ENCODE results near the gene TMEM117. TPM values are rescaled to one million over a fixed set of nuclear protein-coding genes. Genes with fewer than 3 reads are reported as not detected.

Gene TMEM117
- total RNA-seq, 1 experiment from 2014 or later: 12.0 TPM

GRCh38 chr12:44286336-44286735 is 450.5 kb downstream of the TMEM117 start:
- in situ Hi-C loops (cut with HindIII; ENCODE audit: low pct_unique_long_range_greater_than_20kb, low sequenced_read_pairs): no loop called here
- DNase-seq (ENCODE audit: low read depth): no peak

- in situ Hi-C loops (cut with HindIII; ENCODE audit: low pct_unique_long_range_greater_than_20kb, low sequenced_read_pairs): no loop called here
- no peak for DNase-seq (ENCODE audit: low read depth)
These were observed 451.1 kb downstream of the TMEM117 start for GRCh38 chr12:44286821-44287505.

DNA sequence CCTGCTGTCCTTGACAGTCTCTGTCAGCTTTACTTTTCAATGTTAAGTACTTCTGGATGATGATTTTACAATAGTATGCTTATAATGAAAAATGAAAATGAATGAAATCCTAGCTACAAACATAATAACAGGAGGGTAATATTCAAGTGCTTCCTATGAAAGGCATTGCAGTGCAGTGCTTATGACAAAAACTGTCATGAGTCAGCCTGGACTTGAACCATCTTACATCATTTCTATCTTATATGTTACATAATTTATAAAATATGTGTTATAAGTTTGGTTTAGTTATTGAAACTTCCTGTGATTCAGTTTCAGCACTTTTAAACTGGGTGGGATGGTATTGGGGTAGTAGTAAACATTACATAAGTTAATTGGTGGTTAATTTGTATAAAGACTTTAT is 451.7 kb downstream of the TMEM117 start:
- in situ Hi-C loops (cut with HindIII; ENCODE audit: low pct_unique_long_range_greater_than_20kb, low sequenced_read_pairs): no loop called here
- no peak for DNase-seq (ENCODE audit: low read depth)

GRCh38 chr12:44294649-44295048 is 458.8 kb downstream of the TMEM117 start:
- in situ Hi-C loops (cut with HindIII; ENCODE audit: low pct_unique_long_range_greater_than_20kb, low sequenced_read_pairs): no loop called here
- no peak for DNase-seq (ENCODE audit: low read depth)

DNA sequence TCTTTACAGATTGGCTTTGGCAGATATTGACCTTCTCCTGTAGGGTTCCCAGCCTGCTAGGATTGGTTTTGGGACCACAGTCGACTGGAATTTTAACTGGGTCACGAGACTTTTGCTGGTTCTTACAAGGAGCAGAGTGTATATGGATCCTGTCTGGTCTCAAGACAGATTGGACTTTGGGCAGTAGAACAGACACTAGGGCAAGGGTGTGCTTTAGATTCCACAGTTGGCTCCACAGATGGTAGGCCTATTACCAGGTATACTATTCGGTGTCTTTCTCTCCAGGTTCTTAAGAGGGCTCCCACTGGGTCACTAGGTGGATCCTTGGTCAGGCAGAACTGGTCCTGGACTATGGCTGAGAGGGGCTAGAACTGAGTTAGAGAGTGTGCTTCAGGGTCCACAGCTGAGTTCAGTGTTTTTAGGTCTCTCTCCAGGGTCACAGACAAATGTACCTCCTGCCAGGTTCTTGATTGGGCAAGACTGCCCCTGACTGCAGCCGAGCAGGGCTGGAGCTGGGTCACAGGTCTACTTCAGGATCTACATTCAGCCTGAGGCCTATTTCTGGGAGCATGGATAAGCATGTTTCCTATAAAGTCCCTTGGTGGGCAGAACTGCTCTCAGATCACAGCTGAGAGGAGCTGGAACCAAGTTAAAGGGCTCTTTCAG is 460.2 kb downstream of the TMEM117 start:
- no peak for DNase-seq (ENCODE audit: low read depth)
- in situ Hi-C loops (cut with HindIII; ENCODE audit: low pct_unique_long_range_greater_than_20kb, low sequenced_read_pairs): no loop called here

DNA sequence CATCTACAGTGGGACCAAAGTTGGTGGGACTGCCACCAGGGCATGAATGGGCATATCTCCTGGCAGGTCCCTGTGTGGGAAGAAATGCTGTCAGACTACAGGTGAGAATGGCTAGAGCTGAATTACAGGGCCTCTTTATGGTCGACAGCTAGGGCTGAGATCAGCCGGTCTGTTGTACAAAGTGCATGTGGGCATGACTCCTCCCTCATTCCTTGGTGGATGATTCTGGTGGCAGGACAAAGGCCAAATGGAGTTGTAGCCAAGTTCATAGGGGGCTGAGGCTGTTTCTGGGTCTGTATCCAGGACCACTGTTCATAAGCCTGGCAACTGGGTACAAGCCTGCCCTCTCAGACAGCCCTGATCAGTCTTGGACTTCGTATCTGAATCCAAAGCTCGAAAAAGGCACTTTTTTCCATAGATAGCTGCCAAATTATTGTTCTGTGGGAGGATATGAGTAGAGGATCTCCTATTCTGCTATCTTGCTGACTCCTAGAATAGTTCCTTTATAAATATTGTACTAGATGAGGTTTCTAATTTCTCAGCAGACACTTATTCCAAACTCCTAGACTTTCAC is 460.8 kb downstream of the TMEM117 start:
- in situ Hi-C loops (cut with HindIII; ENCODE audit: low pct_unique_long_range_greater_than_20kb, low sequenced_read_pairs): no loop called here
- no peak for DNase-seq (ENCODE audit: low read depth)

DNA sequence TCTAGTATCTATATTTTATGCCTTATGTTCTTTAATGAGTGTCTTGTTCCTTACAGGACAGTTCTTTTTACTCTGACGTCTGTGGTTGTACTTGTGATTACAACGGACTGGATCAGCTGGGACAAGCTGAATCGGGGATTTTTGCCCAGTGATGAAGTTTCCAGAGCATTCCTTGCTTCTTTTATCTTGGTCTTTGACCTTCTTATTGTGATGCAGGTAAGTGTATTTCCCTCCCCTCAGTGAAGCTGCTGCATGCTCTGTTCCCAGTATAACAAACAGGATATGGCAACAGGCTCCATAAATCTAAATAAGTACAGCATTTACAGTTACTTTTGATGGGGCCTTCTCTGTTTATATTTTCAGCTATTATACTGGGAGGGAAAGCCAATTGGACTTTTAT is 463.6 kb downstream of the TMEM117 start:
- in situ Hi-C loops (cut with HindIII; ENCODE audit: low pct_unique_long_range_greater_than_20kb, low sequenced_read_pairs): no loop called here
- no peak for DNase-seq (ENCODE audit: low read depth)

DNA sequence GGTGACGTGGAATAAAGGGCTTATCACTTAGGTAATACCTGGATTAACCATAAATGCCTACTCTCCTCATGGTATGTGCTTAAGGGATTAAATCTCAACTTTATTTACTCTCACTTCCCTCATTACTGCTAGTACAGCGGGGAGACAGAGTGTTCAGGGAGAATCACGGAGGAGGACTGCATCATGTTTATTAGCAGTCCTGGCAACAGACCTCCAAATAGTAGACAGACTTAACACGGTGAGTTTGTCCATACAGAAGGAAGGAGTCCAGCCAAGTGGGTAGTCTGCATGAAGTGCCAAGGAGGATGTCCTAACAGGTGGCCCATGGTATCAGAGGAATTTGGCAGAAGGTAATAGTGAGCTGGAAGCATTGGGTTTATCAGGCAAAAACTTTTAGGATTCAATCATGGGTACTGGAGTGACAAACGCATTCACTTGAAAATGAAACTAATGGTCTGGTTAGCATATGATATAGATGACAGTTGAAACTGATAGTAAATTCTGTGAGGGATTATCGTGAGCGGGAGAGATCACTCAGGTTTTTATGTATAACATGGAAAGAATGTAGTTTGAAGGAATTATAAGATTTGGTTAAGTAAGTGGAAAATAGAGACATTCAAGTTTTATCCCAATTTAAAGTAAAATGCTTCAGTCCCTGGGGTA is 471.8 kb downstream of the TMEM117 start:
- DNase-seq (ENCODE audit: low read depth): no peak
- in situ Hi-C loops (cut with HindIII; ENCODE audit: low pct_unique_long_range_greater_than_20kb, low sequenced_read_pairs): no loop called here

GRCh38 chr12:44313188-44313587 is 477.3 kb downstream of the TMEM117 start:
- in situ Hi-C loops (cut with HindIII; ENCODE audit: low pct_unique_long_range_greater_than_20kb, low sequenced_read_pairs): no loop called here
- DNase-seq (ENCODE audit: low read depth): no peak

- DNase-seq (ENCODE audit: low read depth): no peak
- in situ Hi-C loops (cut with HindIII; ENCODE audit: low pct_unique_long_range_greater_than_20kb, low sequenced_read_pairs): no loop called here
These were observed 478.2 kb downstream of the TMEM117 start for GRCh38 chr12:44314007-44314500.

- DNase-seq (ENCODE audit: low read depth): peak; percentile 21
- in situ Hi-C loops (cut with HindIII; ENCODE audit: low pct_unique_long_range_greater_than_20kb, low sequenced_read_pairs): no loop called here
These were observed 481.8 kb downstream of the TMEM117 start for GRCh38 chr12:44317651-44318126.

GRCh38 chr12:44331269-44331668 is 495.4 kb downstream of the TMEM117 start:
- no peak for DNase-seq (ENCODE audit: low read depth)
- in situ Hi-C loops (cut with HindIII; ENCODE audit: low pct_unique_long_range_greater_than_20kb, low sequenced_read_pairs): no loop called here

DNA sequence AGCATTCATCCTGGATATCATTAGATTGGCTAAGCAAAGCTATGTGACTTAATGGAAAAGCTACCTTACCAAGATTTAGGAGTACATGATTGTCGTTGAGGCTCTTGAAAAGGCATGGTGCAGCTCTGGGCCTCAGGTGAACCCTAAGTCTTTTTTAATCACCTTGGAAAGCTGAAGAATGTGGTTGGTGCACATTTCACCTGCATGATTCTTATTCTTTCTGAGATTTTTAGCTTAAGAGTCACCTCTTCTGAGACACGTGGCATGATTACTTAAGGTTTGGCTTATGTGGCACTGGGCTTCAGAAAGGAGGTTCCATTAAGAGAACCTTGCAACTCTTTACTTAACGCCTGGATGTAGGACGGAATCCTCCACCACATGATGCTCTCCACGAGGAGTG is 498.5 kb downstream of the TMEM117 start:
- in situ Hi-C loops (cut with HindIII; ENCODE audit: low pct_unique_long_range_greater_than_20kb, low sequenced_read_pairs): no loop called here
- no peak for DNase-seq (ENCODE audit: low read depth)

DNA sequence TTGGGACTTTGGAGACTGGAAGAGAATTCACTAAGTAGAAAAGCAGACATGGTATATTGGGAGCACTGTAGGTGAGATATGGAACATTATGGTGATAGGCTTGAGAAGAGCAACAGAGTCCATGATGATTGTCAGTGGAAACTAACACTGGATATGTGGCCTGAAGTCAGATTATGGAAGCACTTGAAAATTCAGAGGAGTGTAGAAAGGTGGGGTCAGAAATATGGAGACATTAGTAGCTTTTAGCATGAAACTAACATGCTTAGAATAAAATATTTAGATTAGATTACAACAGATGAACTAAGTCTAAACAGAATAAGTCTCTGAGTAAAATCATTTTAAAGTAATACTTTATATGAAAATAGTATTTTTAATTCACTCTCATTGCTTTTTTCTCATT is 499.1 kb downstream of the TMEM117 start:
- no peak for DNase-seq (ENCODE audit: low read depth)
- in situ Hi-C loops (cut with HindIII; ENCODE audit: low pct_unique_long_range_greater_than_20kb, low sequenced_read_pairs): no loop called here

- no peak for DNase-seq (ENCODE audit: low read depth)
- in situ Hi-C loops (cut with HindIII; ENCODE audit: low pct_unique_long_range_greater_than_20kb, low sequenced_read_pairs): no loop called here
These were observed 500.7 kb downstream of the TMEM117 start for GRCh38 chr12:44336577-44336976.

GRCh38 chr12:44342371-44342770 is 506.5 kb downstream of the TMEM117 start:
- in situ Hi-C loops (cut with HindIII; ENCODE audit: low pct_unique_long_range_greater_than_20kb, low sequenced_read_pairs): no loop called here
- DNase-seq (ENCODE audit: low read depth): no peak

DNA sequence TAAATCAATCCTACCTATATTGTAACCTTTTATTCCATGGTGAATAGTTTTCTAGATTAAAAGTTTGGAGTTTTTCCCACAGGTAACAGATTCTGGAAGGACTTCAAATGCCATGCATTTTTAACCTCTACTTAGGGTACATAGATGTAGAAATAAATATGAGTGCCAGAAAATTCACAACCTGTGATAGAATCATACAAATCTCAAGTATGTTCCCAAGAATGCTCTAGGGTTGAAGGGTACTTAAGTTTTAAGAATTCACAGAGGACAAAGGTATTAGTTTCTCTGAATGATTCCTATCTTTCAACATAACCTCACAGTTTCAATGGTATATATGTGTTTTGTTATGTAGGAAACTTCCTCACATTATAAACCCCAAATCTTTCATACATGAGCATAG is 511.3 kb downstream of the TMEM117 start:
- in situ Hi-C loops (cut with HindIII; ENCODE audit: low pct_unique_long_range_greater_than_20kb, low sequenced_read_pairs): no loop called here
- DNase-seq (ENCODE audit: low read depth): no peak

DNA sequence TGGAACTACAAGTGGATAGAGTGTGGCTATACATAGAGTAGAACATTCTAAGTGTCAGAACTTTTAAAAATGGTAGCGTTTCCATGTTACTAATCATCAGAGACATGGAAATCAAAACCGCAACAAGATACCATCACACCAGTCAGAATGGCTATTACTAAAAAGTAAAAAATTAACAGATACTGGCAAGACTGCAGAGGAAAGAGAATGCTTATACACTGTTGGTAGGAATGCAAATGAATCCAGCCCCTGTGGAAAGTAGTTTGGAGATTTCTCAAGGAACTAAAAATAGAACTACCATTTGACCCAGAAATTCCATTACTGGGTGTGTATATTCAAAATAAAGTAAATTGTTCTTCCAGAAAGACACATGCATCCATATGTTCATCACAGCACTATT is 521.6 kb downstream of the TMEM117 start:
- peak; percentile 84 for DNase-seq (ENCODE audit: low read depth)

GRCh38 chr12:44358636-44359035 is 522.8 kb downstream of the TMEM117 start:
- in situ Hi-C loops (cut with HindIII; ENCODE audit: low pct_unique_long_range_greater_than_20kb, low sequenced_read_pairs): no loop called here
- no peak for DNase-seq (ENCODE audit: low read depth)

More for the DNA sequence above, 521.6 kb downstream of the TMEM117 start:
- in situ Hi-C loops (cut with HindIII; ENCODE audit: low pct_unique_long_range_greater_than_20kb, low sequenced_read_pairs): no loop called here

Data from Caki2 (cell line).